ENCODE results near the gene YBX1. TPM values are rescaled to one million over a fixed set of nuclear protein-coding genes. Genes with fewer than 3 reads are reported as not detected.

YBX1 gene
- total RNA-seq, 5 donors from 2014 or later (not counting 1 experiment from before 2014, with no cell fraction given) = 274 to 340 (median 307) TPM

DNA sequence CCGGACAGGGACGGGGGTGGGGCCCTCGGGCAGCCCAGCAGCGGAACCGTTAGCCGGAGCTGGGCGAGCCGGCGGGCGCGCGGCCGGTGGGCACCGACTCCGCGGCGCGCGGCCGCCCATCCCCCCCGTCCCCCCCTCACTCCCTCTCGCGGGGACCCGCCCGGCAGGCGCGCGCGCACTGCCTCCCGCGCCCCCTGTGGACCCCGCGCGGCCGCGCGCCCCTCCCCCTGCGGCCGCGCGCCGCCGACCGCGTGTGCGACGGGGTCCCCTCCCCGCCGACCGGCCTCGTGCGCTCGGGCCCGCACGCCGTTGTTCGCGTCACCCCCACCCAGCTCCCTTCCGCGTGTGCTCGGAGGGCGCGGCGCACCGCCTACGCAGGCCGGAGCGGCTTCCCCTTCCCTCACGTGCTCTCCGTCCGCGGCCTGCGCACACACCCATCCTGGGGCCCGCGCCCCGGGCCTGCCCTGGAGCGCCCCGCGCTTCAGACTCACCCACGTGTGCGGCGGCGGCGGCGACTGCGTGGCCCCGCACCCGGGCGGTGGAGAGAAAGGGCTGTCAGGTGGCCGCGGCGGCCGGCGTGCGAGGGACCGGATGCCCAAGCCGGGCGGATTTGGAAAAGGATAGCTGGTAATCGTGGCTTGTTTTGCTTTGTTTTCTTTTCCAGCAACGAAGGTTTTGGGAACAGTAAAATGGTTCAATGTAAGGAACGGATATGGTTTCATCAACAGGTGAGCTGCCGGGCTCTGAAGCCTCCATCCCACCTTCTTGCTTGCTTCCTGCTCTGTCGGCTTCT lies 717 bp downstream of the YBX1 start:
- Mint-ChIP-seq H3K9me3 (no peaks in the 10 kb centered on the region), H3K27ac (peak overlapping the region; percentile 89 to 96), H3K4me1 (peaks cover 61 to 66% (median 66%) of the 10 kb centered on the region in 3 donors), H3K4me3 (peak overlapping the region; percentile 86 to 98 (median 98)), H3K36me3 (peaks cover 20% of the 10 kb centered on the region), H3K27me3 (no peaks in the 10 kb centered on the region)
- peak overlapping the region; percentile 48 for H3K27ac ChIP-seq (ENCODE audit: low read length)
- DNase-seq (peak; percentile 30 to 81 (median 53)), ATAC-seq (replicated peaks in 1 of 4) (peak; percentile 37 to 46 (median 42))
- under 1% methylated on average over 95 of the region's 103 CpGs for WGBS (ENCODE audit: insufficient coverage)
- no peaks in the 10 kb centered on the region for H3K9me3 ChIP-seq
- peaks cover 3 to 8% of the 10 kb centered on the region in 2 donors for H3K36me3 ChIP-seq (ENCODE audit: control insufficient read depth in 2 of 2, extremely low read depth in 1 of 2, insufficient read depth in 1 of 2, low read length in 1 of 2)
- peaks cover 22 to 49% of the 10 kb centered on the region in 2 experiments for H3K4me1 ChIP-seq (ENCODE audit: control insufficient read depth in 1 of 2, extremely low read depth in 1 of 2, insufficient read depth in 2 of 2, low read length in 2 of 2)
- CTCF ChIA-PET = interaction anchor here (0.6 to 2.4 kb wide), 10 partner anchors 8 to 163 kb away, joined by 3 to 9 read pairs (median 4); partner anchors contain the start of genes C1orf50 (in 2 of the 2), P3H1 (in 2 of the 2), PPIH (in 1 of the 2) and ZNF691 (in 1 of the 2)
- H3K4me3 ChIP-seq (ENCODE audit: control insufficient read depth in 1 of 2, extremely low read depth in 1 of 2, low read length in 1 of 2) = peak overlapping the region; percentile 58 to 76
- no peaks in the 10 kb centered on the region for H3K27me3 ChIP-seq (replicated peaks in 1 of 2; ENCODE audit: control insufficient read depth in 2 of 2, extremely low read depth in 1 of 2, insufficient read depth in 2 of 2, low read length in 1 of 2)
- POLR2A ChIA-PET = interaction anchor here (0.6 to 2.2 kb wide), 11 partner anchors 9 to 1991 kb away, joined by 3 to 19 read pairs (median 3); partner anchors contain the start of genes C1orf50 (in 2 of the 2), P3H1 (in 2 of the 2), PPIH (in 2 of the 2) and CCDC30 (in 1 of the 2)

DNA sequence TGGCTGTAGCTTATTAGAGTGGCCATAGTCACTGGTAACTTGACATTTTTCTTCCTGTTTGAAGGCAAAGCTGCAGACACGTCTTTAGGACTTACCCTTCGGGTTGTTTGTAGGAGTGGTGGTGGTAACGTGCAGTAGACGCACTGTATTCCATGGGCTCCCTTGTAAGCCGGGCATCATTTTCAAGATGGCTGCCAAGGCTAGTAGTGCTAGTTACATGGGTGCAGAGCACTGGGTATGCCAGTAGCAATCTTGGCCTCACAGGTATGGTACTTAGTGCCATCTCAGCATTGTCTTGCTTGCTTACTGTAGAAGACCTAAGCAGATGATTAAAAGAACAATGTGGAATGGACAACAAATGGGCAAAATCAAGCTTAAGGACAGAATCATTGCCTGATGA lies 1.9 kb downstream of the YBX1 start:
- Mint-ChIP-seq H3K9me3 (no peaks in the 10 kb centered on the region), H3K4me1 (peaks cover 72 to 78% (median 77%) of the 10 kb centered on the region in 3 donors), H3K27me3 (no peaks in the 10 kb centered on the region), H3K4me3 (peak overlapping the region; percentile 86 to 98 (median 87)), H3K36me3 (peaks cover 21% of the 10 kb centered on the region), H3K27ac (peak overlapping the region; percentile 89 to 96)
- POLR2A ChIA-PET = interaction anchor here (0.6 to 1.2 kb wide), 4 partner anchors 8 to 966 kb away, joined by 3 to 7 read pairs (median 4); no protein-coding TSS in a partner anchor
- CTCF ChIA-PET = interaction anchor here in 1 of 2 donors (0.5 to 2.4 kb wide), 3 partner anchors 82 to 353 kb away, joined by 3 to 9 read pairs (median 3); partner anchors contain the start of genes C1orf50, P3H1 and ZNF691
- H3K27ac ChIP-seq (ENCODE audit: low read length) = no peak overlapping the region
- 17% methylated on average over 5 of the region's 5 CpGs for WGBS (ENCODE audit: insufficient coverage)
- H3K4me3 ChIP-seq (ENCODE audit: control insufficient read depth in 1 of 2, extremely low read depth in 1 of 2, low read length in 1 of 2) = peak overlapping the region; percentile 27 to 57
- H3K36me3 ChIP-seq (ENCODE audit: control insufficient read depth in 2 of 2, extremely low read depth in 1 of 2, insufficient read depth in 1 of 2, low read length in 1 of 2) = peaks cover 3 to 10% of the 10 kb centered on the region in 2 donors
- ATAC-seq (replicated peaks in 1 of 4) = no peak
- peaks cover 28 to 58% of the 10 kb centered on the region in 2 experiments for H3K4me1 ChIP-seq (ENCODE audit: control insufficient read depth in 1 of 2, extremely low read depth in 1 of 2, insufficient read depth in 2 of 2, low read length in 2 of 2)
- H3K27me3 ChIP-seq (replicated peaks in 1 of 2; ENCODE audit: control insufficient read depth in 2 of 2, extremely low read depth in 1 of 2, insufficient read depth in 2 of 2, low read length in 1 of 2) = no peaks in the 10 kb centered on the region
- DNase-seq = peak in 1 of 35 experiments; percentile 29
- no peaks in the 10 kb centered on the region for H3K9me3 ChIP-seq

DNA sequence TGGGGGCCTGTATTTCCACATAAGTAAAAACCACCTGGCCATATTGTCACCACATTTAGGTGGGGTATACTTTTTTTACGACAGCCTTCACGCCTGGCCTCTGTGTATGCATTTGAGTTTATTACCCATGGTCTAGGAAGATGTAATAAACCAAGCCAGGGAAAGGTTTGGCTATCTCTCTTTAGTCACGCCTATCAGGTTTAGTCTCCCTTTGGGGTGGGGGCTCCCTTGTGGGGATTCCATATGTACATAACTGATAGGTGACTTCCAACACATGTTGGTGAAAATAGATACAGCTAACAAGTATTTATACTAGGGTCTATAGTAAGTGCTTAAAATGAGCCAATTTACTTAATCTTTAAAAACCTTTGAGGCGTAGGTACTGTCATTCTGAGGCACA lies 4.2 kb downstream of the YBX1 start:
- H3K9me3 ChIP-seq = no peaks in the 10 kb centered on the region
- WGBS (ENCODE audit: insufficient coverage) = no CpG with 5 or more reads among the region's 4 CpGs
- ATAC-seq (replicated peaks in 1 of 4) = no peak
- H3K36me3 Mint-ChIP-seq = peaks cover 21% of the 10 kb centered on the region
- H3K27me3 ChIP-seq (replicated peaks in 1 of 2; ENCODE audit: control insufficient read depth in 2 of 2, extremely low read depth in 1 of 2, insufficient read depth in 2 of 2, low read length in 1 of 2) = no peaks in the 10 kb centered on the region
- H3K9me3 Mint-ChIP-seq = no peaks in the 10 kb centered on the region
- ChIA-PET CTCF (no interaction called here), POLR2A (no interaction called here)
- peaks cover 82 to 86% (median 83%) of the 10 kb centered on the region in 3 donors for H3K4me1 Mint-ChIP-seq
- no peaks in the 10 kb centered on the region for H3K27me3 Mint-ChIP-seq
- no peak overlapping the region for H3K27ac ChIP-seq (ENCODE audit: low read length)
- peak overlapping the region; percentile 14 to 87 (median 25) for H3K4me3 Mint-ChIP-seq
- no peak for DNase-seq
- H3K36me3 ChIP-seq (ENCODE audit: control insufficient read depth in 2 of 2, extremely low read depth in 1 of 2, insufficient read depth in 1 of 2, low read length in 1 of 2) = peaks cover 3 to 10% of the 10 kb centered on the region in 2 donors
- no peak overlapping the region for H3K4me3 ChIP-seq (ENCODE audit: control insufficient read depth in 1 of 2, extremely low read depth in 1 of 2, low read length in 1 of 2)
- H3K27ac Mint-ChIP-seq = peak overlapping the region in 1 of 2 donors; percentile 55
- H3K4me1 ChIP-seq (ENCODE audit: control insufficient read depth in 1 of 2, extremely low read depth in 1 of 2, insufficient read depth in 2 of 2, low read length in 2 of 2) = peaks cover 34 to 52% of the 10 kb centered on the region in 2 experiments

DNA sequence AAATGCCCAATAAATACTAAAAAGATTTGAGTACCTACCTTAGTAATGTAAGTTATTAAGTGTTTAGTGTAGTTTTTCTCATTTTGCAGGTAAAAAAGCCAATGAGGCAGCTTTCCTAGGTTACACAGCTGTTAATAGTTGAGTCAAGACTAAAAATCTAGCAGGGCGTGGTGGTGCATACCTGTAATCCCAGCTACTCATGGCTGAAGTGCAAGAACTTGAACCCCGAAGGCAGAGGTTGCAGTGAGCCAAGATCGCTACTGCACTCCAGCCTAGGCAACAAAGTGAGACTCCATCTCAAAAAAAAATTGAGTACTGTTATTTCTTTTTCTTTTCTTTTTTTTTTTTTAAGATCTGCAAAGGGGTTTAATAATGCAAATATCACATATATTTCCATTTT lies 7.7 kb downstream of the YBX1 start:
- no peak for DNase-seq
- POLR2A ChIA-PET = no interaction called here
- CTCF ChIA-PET = interaction anchor here (0.6 to 1.5 kb wide), 3 partner anchors 111 to 1307 kb away, joined by 5 to 6 read pairs (median 6); no protein-coding TSS in a partner anchor
- H3K27ac ChIP-seq (ENCODE audit: low read length) = no peak overlapping the region
- Mint-ChIP-seq H3K36me3 (peaks cover 20% of the 10 kb centered on the region), H3K9me3 (no peaks in the 10 kb centered on the region), H3K4me3 (peak overlapping the region in 2 of 3 donors; percentile 3 to 87), H3K4me1 (peaks cover 89 to 96% (median 91%) of the 10 kb centered on the region in 3 donors), H3K27ac (no peak overlapping the region), H3K27me3 (no peaks in the 10 kb centered on the region)
- no peak overlapping the region for H3K4me3 ChIP-seq (ENCODE audit: control insufficient read depth in 1 of 2, extremely low read depth in 1 of 2, low read length in 1 of 2)
- WGBS (ENCODE audit: insufficient coverage) = 80% methylated on average over 1 of the region's 3 CpGs
- H3K27me3 ChIP-seq (replicated peaks in 1 of 2; ENCODE audit: control insufficient read depth in 2 of 2, extremely low read depth in 1 of 2, insufficient read depth in 2 of 2, low read length in 1 of 2) = no peaks in the 10 kb centered on the region
- peaks cover 36 to 41% of the 10 kb centered on the region in 2 experiments for H3K4me1 ChIP-seq (ENCODE audit: control insufficient read depth in 1 of 2, extremely low read depth in 1 of 2, insufficient read depth in 2 of 2, low read length in 2 of 2)
- H3K9me3 ChIP-seq = no peaks in the 10 kb centered on the region
- no peak for ATAC-seq (replicated peaks in 1 of 4)
- peaks cover 0 to 10% of the 10 kb centered on the region in 2 donors for H3K36me3 ChIP-seq (ENCODE audit: control insufficient read depth in 2 of 2, extremely low read depth in 1 of 2, insufficient read depth in 1 of 2, low read length in 1 of 2)

DNA sequence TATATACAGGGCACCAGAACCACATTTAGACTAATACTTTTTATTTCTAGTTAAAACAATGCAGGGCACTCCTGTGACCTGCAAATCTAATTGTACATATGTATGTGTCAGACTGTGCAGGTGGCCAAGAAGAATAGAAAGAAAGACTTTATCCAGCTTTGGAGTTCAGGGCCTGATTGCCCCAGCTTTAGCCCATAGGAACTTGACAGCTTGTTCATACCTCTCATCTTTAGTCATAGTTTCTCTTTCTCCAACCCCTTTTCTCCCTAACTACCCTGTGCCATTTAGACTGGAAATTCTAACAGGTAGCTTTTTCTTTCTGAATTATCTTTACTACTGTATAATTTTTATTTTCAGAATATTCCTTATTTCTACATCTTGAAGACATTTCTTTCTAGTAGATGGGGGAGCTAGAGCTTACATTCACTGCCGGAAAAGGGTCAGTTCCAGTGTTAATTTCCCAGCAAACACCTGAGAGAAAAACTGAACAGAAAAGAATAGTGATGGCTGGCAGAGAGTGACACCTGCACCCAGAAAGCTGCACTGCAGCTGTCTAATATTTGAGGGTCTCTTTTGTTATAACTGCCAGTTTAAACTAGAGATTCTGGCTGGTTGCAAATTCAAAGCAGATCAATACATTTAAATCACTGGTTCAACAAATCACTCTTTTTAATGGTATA lies 8.4 kb downstream of the YBX1 start:
- 80% methylated on average over 1 of the region's 1 CpG for WGBS (ENCODE audit: insufficient coverage)
- peak in 1 of 35 experiments; percentile 19 for DNase-seq
- Mint-ChIP-seq H3K27me3 (no peaks in the 10 kb centered on the region), H3K36me3 (peaks cover 27% of the 10 kb centered on the region), H3K27ac (peak overlapping the region in 1 of 2 donors; percentile 31), H3K9me3 (no peaks in the 10 kb centered on the region), H3K4me1 (peaks cover 87 to 96% (median 89%) of the 10 kb centered on the region in 3 donors), H3K4me3 (peak overlapping the region in 2 of 3 donors; percentile 12 to 13)
- Histone ChIP-seq H3K9me3 (no peaks in the 10 kb centered on the region), H3K4me1 (ENCODE audit: control insufficient read depth in 1 of 2, extremely low read depth in 1 of 2, insufficient read depth in 2 of 2, low read length in 2 of 2) (peaks cover 34 to 36% of the 10 kb centered on the region in 2 experiments), H3K27ac (ENCODE audit: low read length) (no peak overlapping the region), H3K36me3 (ENCODE audit: control insufficient read depth in 2 of 2, extremely low read depth in 1 of 2, insufficient read depth in 1 of 2, low read length in 1 of 2) (peaks cover 0 to 12% of the 10 kb centered on the region in 2 donors), H3K27me3 (replicated peaks in 1 of 2; ENCODE audit: control insufficient read depth in 2 of 2, extremely low read depth in 1 of 2, insufficient read depth in 2 of 2, low read length in 1 of 2) (no peaks in the 10 kb centered on the region), H3K4me3 (ENCODE audit: control insufficient read depth in 1 of 2, extremely low read depth in 1 of 2, low read length in 1 of 2) (no peak overlapping the region)
- ATAC-seq (replicated peaks in 1 of 4) = peak in 2 of 4 experiments; percentile 23 to 35
- CTCF ChIA-PET = interaction anchor here (0.6 to 1.5 kb wide), 8 partner anchors 8 to 383 kb away, joined by 3 to 6 read pairs (median 4); partner anchors contain the start of genes PPIH (in 1 of the 2) and YBX1 (in 1 of the 2)
- POLR2A ChIA-PET = no interaction called here

- no peaks in the 10 kb centered on the region for H3K27me3 ChIP-seq (replicated peaks in 1 of 2; ENCODE audit: control insufficient read depth in 2 of 2, extremely low read depth in 1 of 2, insufficient read depth in 2 of 2, low read length in 1 of 2)
- H3K4me1 Mint-ChIP-seq = peaks cover 86 to 95% (median 89%) of the 10 kb centered on the region in 3 donors
- H3K4me3 ChIP-seq (ENCODE audit: control insufficient read depth in 1 of 2, extremely low read depth in 1 of 2, low read length in 1 of 2) = no peak overlapping the region
- CTCF ChIA-PET = interaction anchor here (0.6 to 1.5 kb wide), 6 partner anchors 9 to 383 kb away, joined by 3 to 6 read pairs (median 4); partner anchors contain the start of gene YBX1 (in 1 of the 2)
- no peaks in the 10 kb centered on the region for H3K27me3 Mint-ChIP-seq
- H3K9me3 Mint-ChIP-seq = no peaks in the 10 kb centered on the region
- H3K4me3 Mint-ChIP-seq = no peak overlapping the region
- no peak overlapping the region for H3K27ac Mint-ChIP-seq
- no CpG with 5 or more reads among the region's 4 CpGs for WGBS (ENCODE audit: insufficient coverage)
- peaks cover 29 to 36% of the 10 kb centered on the region in 2 experiments for H3K4me1 ChIP-seq (ENCODE audit: control insufficient read depth in 1 of 2, extremely low read depth in 1 of 2, insufficient read depth in 2 of 2, low read length in 2 of 2)
- POLR2A ChIA-PET = no interaction called here
- peaks cover 0 to 14% of the 10 kb centered on the region in 2 donors for H3K36me3 ChIP-seq (ENCODE audit: control insufficient read depth in 2 of 2, extremely low read depth in 1 of 2, insufficient read depth in 1 of 2, low read length in 1 of 2)
- no peak for DNase-seq
- peaks cover 32% of the 10 kb centered on the region for H3K36me3 Mint-ChIP-seq
- no peak overlapping the region for H3K27ac ChIP-seq (ENCODE audit: low read length)
- ATAC-seq (replicated peaks in 1 of 4) = no peak
- H3K9me3 ChIP-seq = no peaks in the 10 kb centered on the region
Measured at GRCh38 chr1:42691157-42691498, 8.9 kb downstream of the YBX1 start.
